Astrocyte of the cerebellum (primary cell): ENCODE results near the gene LORICRIN.

Source experiments
- DNase-seq: peaks from one replicate; pipeline ENCODE4 v3.0.0-alpha.2; 2011; ENCODE audit warnings: low read depth
- H3K4me3 ChIP-seq: 2 replicates; pipeline ENCODE4 v1.5.1; 2011; ENCODE audit warnings: mild to moderate bottlenecking, low read depth, low read length, moderate library complexity
- in situ Hi-C: cut with HindIII; loops from 2 replicates; pipeline ENCODE4 v1.10.0; 2017; ENCODE audit warnings: low sequenced_read_pairs
- TF ChIP-seq, protein P1 (sequence below): IDR thresholded peaks from 2 replicates; pipeline ENCODE4 v1.5.1; 2012; ENCODE audit warnings: low read length, low read depth, moderate library complexity, mild to moderate bottlenecking; ENCODE audit errors: missing control alignments

The LORICRIN gene

DNA sequence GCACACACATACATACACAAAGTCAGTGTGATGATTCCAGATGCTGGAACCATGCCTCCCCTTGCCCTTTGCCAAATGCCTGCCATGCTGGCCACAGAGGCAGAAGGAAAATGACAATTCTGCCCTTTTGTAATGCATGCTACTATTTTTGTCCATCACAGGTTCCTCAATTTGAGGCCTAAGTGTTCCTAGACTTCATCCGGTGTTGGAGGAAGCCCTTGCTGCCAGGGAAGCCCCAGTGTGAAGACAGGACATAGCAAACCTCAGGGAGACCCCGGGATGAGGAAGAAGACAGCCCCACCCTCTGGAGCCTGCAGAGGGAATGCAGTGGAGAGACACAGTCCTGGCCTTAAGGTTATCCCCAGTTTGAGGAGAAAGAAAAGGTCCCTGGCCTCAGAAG is 27.7 kb upstream of the LORICRIN start:
- no peak overlapping the region for H3K4me3 ChIP-seq
- no peak for DNase-seq
- TF ChIP-seq, protein P1, sequence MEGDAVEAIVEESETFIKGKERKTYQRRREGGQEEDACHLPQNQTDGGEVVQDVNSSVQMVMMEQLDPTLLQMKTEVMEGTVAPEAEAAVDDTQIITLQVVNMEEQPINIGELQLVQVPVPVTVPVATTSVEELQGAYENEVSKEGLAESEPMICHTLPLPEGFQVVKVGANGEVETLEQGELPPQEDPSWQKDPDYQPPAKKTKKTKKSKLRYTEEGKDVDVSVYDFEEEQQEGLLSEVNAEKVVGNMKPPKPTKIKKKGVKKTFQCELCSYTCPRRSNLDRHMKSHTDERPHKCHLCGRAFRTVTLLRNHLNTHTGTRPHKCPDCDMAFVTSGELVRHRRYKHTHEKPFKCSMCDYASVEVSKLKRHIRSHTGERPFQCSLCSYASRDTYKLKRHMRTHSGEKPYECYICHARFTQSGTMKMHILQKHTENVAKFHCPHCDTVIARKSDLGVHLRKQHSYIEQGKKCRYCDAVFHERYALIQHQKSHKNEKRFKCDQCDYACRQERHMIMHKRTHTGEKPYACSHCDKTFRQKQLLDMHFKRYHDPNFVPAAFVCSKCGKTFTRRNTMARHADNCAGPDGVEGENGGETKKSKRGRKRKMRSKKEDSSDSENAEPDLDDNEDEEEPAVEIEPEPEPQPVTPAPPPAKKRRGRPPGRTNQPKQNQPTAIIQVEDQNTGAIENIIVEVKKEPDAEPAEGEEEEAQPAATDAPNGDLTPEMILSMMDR: no peak
- in situ Hi-C loops: no loop called here

DNA sequence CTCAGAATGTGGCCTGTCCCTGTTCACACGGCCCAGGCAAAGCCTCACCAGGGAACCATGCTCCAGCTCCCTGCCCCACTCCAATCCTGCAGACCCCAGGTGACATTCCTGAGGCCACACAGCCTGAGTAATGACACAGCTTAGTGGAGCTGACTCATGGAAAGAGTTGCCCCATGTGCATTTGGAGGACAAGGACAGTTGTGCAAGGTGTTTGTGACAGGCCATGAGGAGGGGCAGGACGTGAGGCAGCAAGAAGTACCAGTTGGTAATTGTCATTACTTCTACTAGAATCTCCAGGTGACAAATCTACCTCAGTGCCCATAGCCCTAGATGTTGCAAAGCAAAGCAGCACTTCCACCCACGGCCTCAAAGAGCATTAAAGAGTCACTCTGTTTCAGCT is 26.9 kb upstream of the LORICRIN start:
- TF ChIP-seq, protein P1: no peak

DNA sequence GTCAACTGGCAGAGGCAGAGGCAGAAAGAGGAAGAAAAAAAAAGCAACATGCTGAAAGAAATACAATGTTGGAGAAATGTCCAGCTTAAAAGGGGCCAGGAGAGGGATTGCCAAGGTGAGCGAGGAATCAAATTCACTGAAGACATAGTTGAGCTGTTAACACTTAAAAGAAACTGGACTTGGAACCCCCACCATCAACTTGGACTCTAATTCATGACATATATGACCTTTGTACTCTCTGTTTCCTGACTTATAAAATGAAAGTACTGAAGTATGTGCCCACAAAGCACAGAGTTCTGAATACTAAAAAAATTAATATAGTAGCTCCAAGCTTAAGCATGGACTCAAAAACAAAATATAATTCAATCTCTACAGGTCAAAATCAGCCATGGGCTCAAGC is 26.0 kb upstream of the LORICRIN start:
- TF ChIP-seq, protein P1: no peak
- no peak overlapping the region for H3K4me3 ChIP-seq
- in situ Hi-C loops: no loop called here
- DNase-seq: no peak

More for the DNA sequence above, 26.9 kb upstream of the LORICRIN start:
- in situ Hi-C loops: no loop called here
- DNase-seq: no peak
- H3K4me3 ChIP-seq: no peak overlapping the region

DNA sequence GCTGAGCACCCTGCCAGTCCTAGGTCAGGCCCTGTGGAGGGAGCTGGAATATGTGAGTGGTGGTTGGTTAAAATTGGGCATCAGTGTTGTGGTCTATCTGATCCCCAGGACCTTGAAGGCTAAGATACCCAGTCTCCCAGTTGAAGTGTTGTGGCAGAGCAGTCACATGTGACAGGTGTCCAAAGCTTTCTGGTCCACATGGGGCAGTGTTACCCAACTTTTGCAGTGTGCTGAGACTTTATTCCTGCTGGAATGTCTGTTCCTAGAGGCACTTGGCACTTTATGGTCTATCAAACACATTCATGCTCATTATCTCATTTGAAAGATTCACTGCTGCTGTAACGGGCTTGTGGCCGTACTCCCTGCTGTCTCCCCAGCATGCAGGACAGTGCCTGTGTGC is 21.0 kb upstream of the LORICRIN start:
- no peak overlapping the region for H3K4me3 ChIP-seq
- DNase-seq: no peak
- in situ Hi-C loops: no loop called here
- TF ChIP-seq, protein P1: no peak

DNA sequence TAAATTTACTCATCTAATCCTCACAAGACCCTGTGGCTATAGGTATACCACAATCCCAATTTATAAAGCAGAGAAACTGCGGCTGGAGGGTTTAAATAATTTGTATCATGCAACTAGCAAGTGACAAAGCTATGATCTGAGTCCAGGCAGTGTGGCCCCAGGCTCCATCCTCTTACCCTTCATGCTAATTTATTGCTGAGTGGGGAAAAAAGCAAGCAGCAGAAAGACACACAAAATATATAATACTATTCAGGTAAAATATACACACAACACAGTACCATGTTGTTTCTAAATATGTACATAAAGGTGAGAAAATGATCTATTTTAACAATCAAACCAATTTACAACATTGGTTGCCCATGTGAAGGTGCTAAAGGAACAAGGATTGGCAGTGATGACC is 17.3 kb upstream of the LORICRIN start:
- in situ Hi-C loops: no loop called here
- TF ChIP-seq, protein P1: no peak
- no peak for DNase-seq

DNA sequence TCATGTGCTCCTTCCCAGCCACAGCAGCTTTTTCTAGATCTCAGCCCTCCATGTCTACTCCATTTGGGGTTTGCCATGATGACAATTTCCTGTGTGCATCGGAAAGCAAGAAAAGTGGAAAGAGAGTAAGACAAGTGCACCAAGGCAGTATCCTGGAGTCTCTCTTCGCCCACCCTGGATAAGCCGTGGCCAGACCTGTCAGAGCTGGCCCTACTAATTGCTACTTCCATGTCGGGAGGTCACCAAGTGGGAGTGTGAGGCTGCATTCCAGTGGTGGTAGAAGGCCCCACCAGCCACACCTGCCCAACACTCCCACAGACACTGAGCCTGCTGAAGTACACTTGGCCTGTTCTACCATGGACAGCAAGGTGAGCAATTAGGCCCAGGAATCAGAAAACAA is 14.0 kb upstream of the LORICRIN start:
- no peak for DNase-seq
- H3K4me3 ChIP-seq: no peak overlapping the region
- in situ Hi-C loops: no loop called here
- TF ChIP-seq, protein P1: no peak

More for the DNA sequence above, 17.3 kb upstream of the LORICRIN start:
- no peak overlapping the region for H3K4me3 ChIP-seq

DNA sequence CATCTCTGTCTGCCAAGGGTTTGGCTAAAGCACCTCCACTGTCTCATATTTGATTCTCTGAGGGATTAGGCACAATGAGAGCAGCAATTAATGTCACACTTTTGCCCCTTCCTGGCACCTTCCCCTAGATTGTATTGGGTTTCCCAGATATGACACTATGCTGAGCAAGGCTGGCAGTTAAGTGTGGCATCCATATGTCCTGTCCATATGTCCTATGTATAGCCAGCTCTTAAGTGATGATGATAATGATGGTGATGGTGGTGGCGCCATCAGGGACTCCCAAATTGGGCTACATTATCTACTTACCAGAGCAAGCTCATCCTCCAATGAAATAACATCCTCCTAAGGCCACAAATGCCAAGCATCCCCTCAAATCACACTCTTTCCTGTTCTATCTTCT is 13.5 kb upstream of the LORICRIN start:
- in situ Hi-C loops: no loop called here

More for the DNA sequence above, 13.5 kb upstream of the LORICRIN start:
- H3K4me3 ChIP-seq: no peak overlapping the region
- DNase-seq: no peak
- TF ChIP-seq, protein P1: no peak
